CD1c-positive myeloid dendritic cell (primary cell): ENCODE data around the gene BUD13.
"Not testable (repeated sequence)": the region's sequence is repeated elsewhere in the genome, so short reads cannot be mapped to it uniquely, and the experiment has no call there.

Experiments used
- DNase-seq: peaks from one replicate; pipeline ENCODE4 v3.0.0-alpha.2; 2016; ENCODE audit errors: extremely low spot score

The BUD13 gene

DNA sequence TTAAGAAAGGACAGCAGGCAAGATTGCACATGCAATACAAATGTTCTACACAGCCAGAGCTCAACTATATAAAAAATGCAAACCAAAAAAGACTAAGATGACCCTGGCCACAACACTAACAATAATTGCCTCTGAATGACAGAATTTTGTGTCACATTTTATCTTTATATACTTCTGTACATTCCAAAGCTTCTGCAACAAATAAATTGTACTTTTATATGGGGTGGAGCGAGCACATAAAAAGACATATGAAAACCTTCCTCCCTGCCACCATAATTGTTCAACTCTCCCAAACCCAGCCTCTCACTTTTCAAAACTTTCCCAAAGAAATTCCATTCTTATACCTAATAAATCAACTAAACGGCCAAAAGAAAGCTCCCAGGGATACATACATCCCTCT, 10.7 kb downstream of the BUD13 start:
- DNase-seq, result no peak

- DNase-seq, result not testable (repeated sequence)
Measured at GRCh38 chr11:116756044-116756443, 16.7 kb downstream of the BUD13 start.

DNA sequence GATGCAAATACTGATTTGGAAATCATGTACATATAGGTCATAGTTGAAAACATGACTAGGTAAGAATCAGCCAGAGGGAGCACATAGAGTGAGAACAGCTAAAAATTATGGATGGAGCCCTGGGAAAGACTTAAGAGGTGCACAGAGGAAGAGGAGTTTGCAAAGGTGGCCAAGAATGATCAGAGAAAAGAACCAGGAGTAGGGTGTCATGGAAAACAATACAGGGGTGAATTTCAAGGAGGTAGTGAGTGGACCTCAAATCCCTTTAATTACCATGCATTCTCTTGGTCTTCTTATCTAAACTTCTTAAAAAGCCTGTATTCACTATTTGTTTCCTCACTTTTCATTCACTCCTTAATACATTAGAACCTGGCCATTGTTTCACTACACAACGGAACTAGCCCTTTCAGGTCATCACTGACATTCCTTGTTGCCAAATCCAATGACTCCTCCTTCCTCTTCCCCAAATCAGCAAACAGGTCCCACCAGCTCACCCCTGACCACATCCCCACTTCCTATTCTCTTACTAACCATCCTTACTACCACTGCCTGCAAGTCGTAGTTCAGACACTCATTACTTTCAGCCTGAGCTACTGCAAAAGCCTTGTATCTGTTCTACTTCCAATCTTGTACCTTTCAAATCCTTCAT, 22.6 kb downstream of the BUD13 start:
- DNase-seq, result peak; percentile 41

DNA sequence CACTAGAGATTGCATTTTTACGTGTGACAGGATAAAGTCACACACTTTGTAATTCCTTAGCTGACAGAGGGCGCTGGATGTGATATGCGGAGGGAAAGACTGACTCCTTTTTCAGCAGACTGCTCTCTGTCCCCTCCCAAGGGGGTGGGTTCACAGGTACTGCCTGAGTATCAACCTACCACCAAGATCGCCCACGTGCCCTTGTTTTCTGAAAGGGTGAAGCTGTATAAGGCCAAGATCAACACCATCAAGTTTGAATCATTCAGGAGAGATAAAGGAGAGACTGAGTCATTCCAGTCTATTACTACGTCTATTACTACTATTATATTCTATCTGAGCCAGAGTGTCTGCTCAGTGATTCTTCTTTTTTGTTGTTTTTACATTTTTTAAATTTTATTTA, 30.7 kb downstream of the BUD13 start:
- DNase-seq, result no peak

- no peak for DNase-seq
Measured at GRCh38 chr11:116740741-116741140, 32.0 kb downstream of the BUD13 start.

DNA sequence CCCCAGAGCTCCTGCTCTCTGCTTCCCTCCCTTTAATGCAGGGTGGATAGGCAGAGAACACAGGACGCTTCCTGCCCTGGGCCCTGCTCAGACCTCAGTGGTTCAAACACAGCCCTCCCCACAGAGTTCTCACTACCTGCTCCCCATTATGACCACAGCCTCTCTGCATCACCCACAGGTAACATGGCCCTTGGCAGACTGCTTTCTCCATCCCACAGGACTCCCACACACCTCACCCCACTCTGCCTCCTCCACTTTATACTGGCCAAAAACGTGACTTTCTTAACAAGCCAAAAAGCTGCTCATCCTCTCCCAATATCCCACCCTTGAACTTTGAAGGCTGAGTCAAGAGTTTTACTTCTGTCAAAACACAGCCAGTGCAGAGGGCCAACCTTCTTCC, 33.8 kb downstream of the BUD13 start:
- no peak for DNase-seq

DNA sequence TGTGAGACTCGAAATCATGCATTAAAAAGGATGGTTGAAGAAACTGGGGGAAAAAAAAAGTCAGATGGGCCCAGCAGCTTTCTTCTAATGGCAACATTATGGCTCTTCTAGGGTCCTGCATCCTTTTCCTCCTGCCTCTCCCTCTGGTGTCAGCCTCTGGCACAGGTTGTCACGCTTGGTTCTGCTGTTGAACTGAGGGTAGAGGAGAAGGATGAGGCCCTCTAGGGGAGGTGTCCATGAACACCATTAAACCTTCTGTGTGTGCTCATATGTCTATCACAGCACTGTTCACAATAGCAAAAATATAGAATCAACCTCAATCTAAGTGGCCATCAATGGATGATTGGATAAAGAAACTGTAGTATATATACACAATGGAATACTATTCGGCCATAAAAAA, 36.0 kb downstream of the BUD13 start:
- DNase-seq, result no peak

DNA sequence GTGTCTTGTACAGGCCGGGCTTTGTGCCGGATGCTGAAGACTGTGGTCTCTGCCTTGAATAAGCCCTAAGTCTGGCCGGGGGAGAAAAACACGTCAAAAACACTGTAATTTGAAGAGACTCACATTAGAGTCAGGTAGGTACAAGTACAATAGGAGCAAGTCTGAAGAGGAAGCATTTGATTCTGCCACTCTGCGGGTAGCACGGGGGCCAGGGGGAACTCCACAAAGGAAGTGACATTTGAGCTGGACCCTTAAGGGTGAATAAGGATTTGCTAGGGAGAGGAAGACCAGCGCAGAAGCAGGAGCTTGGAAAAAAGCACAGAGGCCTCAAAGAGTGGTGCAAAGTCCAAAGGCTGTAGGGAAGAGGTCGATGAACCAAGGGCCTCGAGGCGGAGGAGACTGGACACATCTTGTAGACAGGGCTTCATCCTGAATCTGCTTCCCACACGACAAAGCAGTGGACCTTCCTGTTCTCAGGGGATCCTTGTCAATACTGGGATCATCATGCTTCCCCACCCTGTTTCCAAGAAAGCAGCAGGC, 38.7 kb downstream of the BUD13 start:
- peak; percentile 35 for DNase-seq

DNA sequence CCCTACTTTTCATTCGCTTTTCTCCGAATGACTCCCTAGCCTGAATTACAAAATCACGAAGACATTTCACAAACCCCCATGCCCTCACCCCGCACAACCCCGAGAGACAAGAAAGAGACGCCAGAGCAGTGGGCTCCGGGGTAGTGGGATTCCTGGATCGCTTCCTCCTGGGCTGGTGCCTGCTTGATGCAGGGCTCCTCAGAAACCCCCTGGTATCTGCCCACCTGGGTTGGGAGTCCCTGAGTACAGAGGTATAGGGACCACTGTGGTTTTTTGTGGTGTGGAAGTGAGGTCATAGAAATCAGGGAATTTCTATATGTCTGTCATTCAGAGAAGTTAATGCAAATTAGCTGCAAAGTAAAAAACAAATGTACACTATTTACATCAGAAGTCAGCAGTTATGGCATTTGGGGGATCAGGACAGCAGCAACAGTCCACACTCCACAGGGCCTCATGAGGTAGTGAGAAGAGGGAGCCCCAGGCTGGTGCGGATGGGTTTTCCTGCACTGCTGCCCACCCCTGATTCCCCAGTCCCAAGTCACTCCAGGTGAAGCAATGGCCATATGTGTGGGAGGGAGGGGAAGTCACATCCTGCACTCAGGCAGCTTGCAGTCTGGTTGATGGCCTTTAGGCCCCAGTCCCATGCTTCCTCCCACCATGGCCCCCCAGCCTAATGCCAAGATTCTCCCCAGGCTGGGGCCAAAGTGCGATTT, 39.6 kb downstream of the BUD13 start:
- peak; percentile 3 for DNase-seq

GRCh38 chr11:116732271-116733042, 40.3 kb downstream of the BUD13 start:
- peak; percentile 65 for DNase-seq

GRCh38 chr11:116731821-116732220, 41.0 kb downstream of the BUD13 start:
- DNase-seq, result no peak

DNA sequence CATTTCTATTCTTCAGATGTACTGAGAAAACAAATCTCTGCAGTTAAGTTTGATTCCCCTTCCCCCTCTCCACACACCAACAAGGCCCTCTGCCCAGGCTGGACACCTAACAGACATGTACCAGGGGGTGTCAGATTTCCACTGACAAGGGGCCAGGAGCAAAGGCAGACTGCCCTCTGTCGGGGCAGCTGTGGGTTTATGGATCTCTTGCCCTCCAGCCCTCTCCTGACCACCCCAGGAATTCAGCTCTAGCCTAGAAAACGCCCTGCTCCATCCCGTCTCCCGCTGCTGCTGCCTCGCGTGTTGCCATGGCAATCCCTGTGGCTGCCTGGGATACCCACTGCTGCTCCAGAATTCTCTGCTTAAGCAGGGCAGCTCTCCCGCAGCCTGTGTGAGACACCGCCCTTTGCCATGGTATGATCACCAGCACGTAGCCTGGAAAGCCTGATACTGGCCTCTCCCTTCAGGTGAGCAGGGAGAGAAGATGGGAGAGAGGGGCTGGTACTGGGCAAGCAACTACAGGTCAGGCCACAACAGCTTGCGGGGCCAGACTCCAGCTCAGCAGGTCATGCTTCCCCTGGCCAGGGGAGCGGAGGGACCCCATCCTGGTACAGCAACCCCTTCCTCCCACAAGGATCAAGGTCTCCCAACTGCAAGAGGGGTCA, 41.6 kb downstream of the BUD13 start:
- no peak for DNase-seq

DNA sequence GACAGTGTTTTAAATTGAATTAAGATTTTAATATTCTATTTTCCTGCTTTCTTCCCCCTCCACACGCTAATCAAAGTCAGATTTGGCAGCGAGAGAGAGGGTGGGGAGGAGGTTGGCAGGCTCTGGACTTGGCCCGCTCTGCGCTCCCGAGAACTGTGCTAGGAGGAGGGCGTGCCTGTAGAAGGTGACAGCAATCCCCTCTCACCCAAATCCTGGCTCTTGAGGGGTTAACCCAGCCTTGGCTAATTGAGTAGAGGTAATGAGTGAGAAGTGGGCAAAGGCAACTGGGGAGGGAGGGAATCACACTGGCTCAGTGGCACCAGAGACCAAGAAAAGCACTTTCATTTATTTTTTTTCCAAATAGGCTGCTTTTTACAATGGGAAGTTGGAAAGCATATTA, 42.2 kb downstream of the BUD13 start:
- DNase-seq, result no peak

DNA sequence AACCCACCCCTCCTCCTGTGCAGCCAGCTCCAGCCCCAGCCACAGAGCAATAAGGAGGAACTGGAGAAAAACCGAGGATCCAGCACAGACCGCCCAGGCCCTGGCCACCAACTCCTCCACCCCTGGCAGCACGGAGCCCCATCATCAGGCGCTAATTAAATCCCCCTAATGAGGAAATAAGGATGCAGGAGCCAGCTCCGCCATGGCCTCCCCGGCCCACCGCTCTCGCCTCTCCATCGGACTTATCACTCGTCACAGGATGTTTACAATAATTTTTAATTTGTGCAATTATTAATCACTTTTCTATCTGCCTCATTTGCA, 42.6 kb downstream of the BUD13 start:
- DNase-seq, result no peak

DNA sequence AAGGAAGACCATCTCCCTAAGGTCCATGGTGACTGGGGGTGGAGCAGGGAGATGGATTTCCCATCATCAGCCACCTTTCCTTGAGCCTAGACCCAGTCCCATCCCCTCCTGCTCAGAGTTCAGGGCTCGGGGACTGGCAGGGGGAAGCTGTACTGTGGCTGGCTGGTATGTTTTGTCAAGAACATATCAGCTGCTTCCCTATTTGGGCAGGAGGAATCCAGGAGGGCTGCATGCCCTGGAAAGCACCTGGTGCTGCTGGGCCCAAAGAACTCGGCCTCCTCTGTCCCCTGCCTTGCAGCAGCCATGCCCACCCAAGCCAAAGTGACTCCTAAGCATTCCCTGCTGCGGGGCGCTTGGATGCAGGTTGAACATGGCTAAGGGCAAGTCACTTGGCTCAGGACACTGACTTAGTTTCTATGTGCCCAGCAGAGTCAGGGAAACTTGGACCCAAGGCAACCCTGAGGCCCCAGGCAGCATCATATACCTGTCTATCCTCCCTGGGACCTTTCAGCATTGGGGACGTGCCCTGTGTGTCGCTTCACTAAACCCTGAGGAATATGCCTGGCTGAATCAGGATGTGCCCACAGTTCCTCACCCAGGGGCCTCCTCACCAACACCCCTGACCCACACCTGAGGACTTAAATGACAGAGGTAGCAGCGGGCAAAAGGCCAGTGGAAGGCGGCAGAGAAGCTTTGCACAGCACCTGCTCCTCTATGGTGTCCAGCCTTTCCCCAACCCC, 43.1 kb downstream of the BUD13 start:
- DNase-seq, result no peak

DNA sequence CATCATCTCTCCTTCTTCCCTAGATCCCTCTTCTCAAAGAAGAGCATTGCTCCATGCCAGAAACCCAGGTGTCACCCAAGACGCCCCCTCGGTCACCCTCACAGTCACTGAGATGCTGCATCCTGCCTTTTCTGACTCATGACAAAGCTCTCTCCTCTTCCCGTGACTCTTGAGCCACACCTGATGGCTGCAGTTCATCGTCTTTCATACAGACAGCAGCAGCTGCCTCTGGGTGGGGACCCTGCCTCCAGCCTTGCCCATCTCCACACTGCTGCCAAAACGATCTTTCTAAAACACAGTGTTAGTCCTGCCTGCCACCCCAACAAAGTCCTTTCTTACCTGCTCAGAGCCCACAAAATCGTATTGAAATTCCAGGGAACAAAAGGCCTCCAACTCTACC, 44.8 kb downstream of the BUD13 start:
- no peak for DNase-seq

- no peak for DNase-seq
Measured at GRCh38 chr11:116725434-116726221, 47.2 kb downstream of the BUD13 start.

DNA sequence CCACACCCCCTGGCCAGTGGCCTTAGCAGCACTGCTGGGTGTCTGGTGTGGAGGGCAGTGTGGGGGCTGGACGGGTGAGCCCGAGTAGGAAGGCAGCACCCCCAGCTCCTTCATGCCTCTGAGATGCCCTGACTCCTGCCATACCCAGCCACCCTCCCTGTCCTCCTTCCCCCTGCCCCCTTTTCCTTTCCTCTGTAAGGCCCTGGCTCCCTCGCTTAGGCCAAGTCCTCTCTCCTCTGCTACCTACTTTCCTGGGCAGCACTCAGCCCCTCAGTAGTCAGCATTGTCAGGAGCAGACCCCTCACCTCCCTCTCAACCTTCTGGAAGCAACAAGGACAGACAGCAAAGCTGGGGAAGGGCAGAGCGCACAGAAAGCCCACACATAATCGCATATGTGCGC, 48.0 kb downstream of the BUD13 start:
- no peak for DNase-seq

DNA sequence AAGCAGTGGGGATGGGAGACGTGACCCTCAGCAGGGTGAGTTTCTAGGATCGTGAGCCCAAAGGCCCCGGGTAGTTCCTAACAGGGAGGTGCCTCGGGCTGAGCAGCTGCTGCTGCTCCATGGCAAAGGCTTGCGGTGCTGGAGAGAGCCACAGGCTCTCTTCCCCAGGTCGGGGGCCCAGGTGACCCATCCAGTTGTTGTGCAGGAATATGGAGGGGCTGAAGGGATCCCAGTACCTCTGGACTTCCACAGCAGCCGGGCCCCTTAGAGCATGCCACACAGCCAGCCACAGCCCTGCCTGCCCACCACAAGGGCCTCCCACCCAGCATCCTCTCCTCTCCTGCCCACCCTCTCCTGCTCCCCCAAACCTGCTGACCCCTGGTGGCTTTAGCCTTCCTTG, 49.3 kb downstream of the BUD13 start:
- no peak for DNase-seq

DNA sequence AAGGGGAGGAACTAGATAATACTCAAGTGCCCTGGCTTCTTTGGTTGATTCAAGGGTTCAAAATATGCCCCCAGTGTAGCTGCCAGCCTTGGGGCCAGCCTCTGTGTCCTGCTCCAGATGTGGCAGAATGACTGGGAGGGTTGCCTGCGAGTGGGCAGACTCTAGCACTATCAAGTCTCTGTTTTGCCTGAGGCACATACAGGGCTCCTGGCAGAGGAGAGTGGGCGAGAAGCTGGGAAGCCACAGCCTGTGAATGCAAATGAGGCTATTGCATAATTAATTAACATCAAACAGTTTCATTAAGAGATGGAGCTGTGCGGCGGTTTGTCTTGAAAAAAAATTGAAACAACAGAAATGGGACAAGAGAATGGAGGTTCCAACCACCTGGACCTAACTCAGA, 50.8 kb downstream of the BUD13 start:
- no peak for DNase-seq

- DNase-seq, result no peak
Measured at GRCh38 chr11:116720895-116721294, 51.9 kb downstream of the BUD13 start.
